ENCODE results near the gene TRIO. TPM values are rescaled to one million over a fixed set of nuclear protein-coding genes. Genes with fewer than 3 reads are reported as not detected.
A peak's percentile ranks its signal among the peaks of the same experiment; 100 is the strongest.

TRIO gene
- total RNA-seq, 4 donors from 2014 or later: 290 to 370 (median 346) TPM

DNA sequence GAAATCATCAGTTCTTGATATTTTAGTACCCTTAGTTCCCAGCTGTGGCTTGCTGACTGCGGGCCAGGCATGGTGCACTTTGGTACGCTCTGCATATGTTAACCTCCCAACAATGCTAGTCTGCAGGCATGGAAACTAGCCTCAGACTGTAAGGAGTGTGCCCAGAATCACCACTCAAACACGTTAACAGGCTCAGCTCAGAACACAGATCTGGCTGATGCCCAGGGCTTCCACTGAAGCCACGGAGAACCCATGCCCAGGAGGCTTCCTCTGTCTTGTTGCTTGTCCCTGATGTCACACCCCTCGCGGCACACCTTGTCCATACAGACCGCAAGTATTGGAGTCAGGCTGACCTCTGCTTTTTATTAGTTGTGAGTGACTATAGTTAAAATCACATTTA is 251.2 kb downstream of the TRIO start:
- 85 to 95% methylated on average over 7 of the region's 7 CpGs for WGBS, 2 donors

GRCh38 chr5:14395411-14395810 is 252.3 kb downstream of the TRIO start:
- peaks cover 0 to 25% (median 0%) of the 10 kb centered on the region in 4 donors for H3K4me1 ChIP-seq
- no peak overlapping the region for H3K4me3 ChIP-seq
- H3K27ac ChIP-seq: no peak overlapping the region
- peaks cover 3 to 70% (median 6%) of the 10 kb centered on the region in 3 donors for H3K36me3 ChIP-seq
- no peaks in the 10 kb centered on the region for H3K27me3 ChIP-seq
- H3K9me3 ChIP-seq: no peaks in the 10 kb centered on the region
- TF ChIP-seq EP300 (IDR thresholded peaks at IDR 0.05) (no peak), POLR2A (IDR thresholded peaks at IDR 0.05) (no peak)
- TF ChIP-seq, protein P1, sequence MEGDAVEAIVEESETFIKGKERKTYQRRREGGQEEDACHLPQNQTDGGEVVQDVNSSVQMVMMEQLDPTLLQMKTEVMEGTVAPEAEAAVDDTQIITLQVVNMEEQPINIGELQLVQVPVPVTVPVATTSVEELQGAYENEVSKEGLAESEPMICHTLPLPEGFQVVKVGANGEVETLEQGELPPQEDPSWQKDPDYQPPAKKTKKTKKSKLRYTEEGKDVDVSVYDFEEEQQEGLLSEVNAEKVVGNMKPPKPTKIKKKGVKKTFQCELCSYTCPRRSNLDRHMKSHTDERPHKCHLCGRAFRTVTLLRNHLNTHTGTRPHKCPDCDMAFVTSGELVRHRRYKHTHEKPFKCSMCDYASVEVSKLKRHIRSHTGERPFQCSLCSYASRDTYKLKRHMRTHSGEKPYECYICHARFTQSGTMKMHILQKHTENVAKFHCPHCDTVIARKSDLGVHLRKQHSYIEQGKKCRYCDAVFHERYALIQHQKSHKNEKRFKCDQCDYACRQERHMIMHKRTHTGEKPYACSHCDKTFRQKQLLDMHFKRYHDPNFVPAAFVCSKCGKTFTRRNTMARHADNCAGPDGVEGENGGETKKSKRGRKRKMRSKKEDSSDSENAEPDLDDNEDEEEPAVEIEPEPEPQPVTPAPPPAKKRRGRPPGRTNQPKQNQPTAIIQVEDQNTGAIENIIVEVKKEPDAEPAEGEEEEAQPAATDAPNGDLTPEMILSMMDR (IDR thresholded peaks at IDR 0.05): no peak
- DNase-seq (ENCODE audit: low spot score in 2 of 2): no peak
- WGBS, 2 donors: 96 to 100% methylated on average over 1 of the region's 1 CpG

More for the DNA sequence above, 251.2 kb downstream of the TRIO start:
- H3K36me3 ChIP-seq: peaks cover 3 to 76% (median 15%) of the 10 kb centered on the region in 3 donors
- no peak for TF ChIP-seq POLR2A (IDR thresholded peaks at IDR 0.05)
- TF ChIP-seq EP300 (IDR thresholded peaks at IDR 0.05): no peak
- TF ChIP-seq, protein P1 (IDR thresholded peaks at IDR 0.05): no peak
- H3K27me3 ChIP-seq: no peaks in the 10 kb centered on the region
- H3K4me1 ChIP-seq: peaks cover 0 to 15% (median 0%) of the 10 kb centered on the region in 4 donors
- H3K27ac ChIP-seq: no peak overlapping the region
- H3K9me3 ChIP-seq: no peaks in the 10 kb centered on the region
- no peak overlapping the region for H3K4me3 ChIP-seq
- DNase-seq (ENCODE audit: low spot score in 2 of 2): no peak

GRCh38 chr5:14396066-14396465 is 252.9 kb downstream of the TRIO start:
- no peak overlapping the region for H3K4me3 ChIP-seq
- peaks cover 0 to 28% (median 0%) of the 10 kb centered on the region in 4 donors for H3K4me1 ChIP-seq
- peaks cover 0 to 64% (median 3%) of the 10 kb centered on the region in 3 donors for H3K36me3 ChIP-seq
- no peak for TF ChIP-seq POLR2A (IDR thresholded peaks at IDR 0.05)
- TF ChIP-seq, protein P1 (IDR thresholded peaks at IDR 0.05): no peak
- no peak overlapping the region for H3K27ac ChIP-seq
- no peaks in the 10 kb centered on the region for H3K9me3 ChIP-seq
- WGBS, 2 donors: 78 to 90% methylated on average over 7 of the region's 7 CpGs
- no peaks in the 10 kb centered on the region for H3K27me3 ChIP-seq
- DNase-seq (ENCODE audit: low spot score in 2 of 2): no peak

DNA sequence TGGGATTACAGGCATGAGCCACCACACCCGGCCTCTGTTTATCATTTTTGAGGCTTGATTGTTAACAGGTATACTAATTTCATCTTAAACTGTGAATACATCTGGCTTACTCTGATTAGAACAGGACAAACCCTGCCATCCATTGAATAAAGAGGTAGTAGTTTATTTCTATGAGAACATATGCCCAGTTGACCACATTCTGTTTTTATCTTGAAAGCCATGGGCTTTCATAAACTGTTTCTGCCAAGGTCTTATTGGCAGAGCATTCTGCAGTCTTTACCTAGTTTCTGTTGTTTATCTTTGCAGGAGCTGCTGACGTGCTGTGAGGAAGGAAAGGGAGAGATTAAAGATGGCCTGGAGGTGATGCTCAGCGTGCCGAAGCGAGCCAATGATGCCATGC is 253.6 kb downstream of the TRIO start:
- no peaks in the 10 kb centered on the region for H3K9me3 ChIP-seq
- peaks cover 0 to 28% (median 0%) of the 10 kb centered on the region in 4 donors for H3K4me1 ChIP-seq
- H3K36me3 ChIP-seq: peaks cover 0 to 57% (median 3%) of the 10 kb centered on the region in 3 donors
- DNase-seq (ENCODE audit: low spot score in 2 of 2): no peak
- no peak overlapping the region for H3K4me3 ChIP-seq
- 91 to 92% methylated on average over 5 of the region's 5 CpGs for WGBS, 2 donors
- H3K27me3 ChIP-seq: no peaks in the 10 kb centered on the region
- TF ChIP-seq EP300 (IDR thresholded peaks at IDR 0.05) (no peak), POLR2A (IDR thresholded peaks at IDR 0.05) (no peak)
- TF ChIP-seq, protein P1 (IDR thresholded peaks at IDR 0.05): no peak
- peak overlapping the region in 1 of 4 donors; percentile 73 for H3K27ac ChIP-seq

GRCh38 chr5:14397717-14398116 is 254.6 kb downstream of the TRIO start:
- 70 to 75% methylated on average over 3 of the region's 3 CpGs for WGBS, 2 donors
- Histone ChIP-seq H3K4me3 (no peak overlapping the region), H3K27ac (peak overlapping the region in 2 of 4 donors; percentile 56 to 73), H3K36me3 (peaks cover 0 to 47% (median 3%) of the 10 kb centered on the region in 3 donors), H3K4me1 (peaks cover 0 to 28% (median 0%) of the 10 kb centered on the region in 4 donors), H3K27me3 (no peaks in the 10 kb centered on the region), H3K9me3 (no peaks in the 10 kb centered on the region)
- TF ChIP-seq, protein P1 (IDR thresholded peaks at IDR 0.05): no peak
- TF ChIP-seq EP300 (IDR thresholded peaks at IDR 0.05) (no peak), POLR2A (IDR thresholded peaks at IDR 0.05) (no peak)
- DNase-seq (ENCODE audit: low spot score in 2 of 2): no peak
